GM21367 (cell line): ENCODE data around the gene ABO.
"Not testable (repeated sequence)": the region's sequence is repeated elsewhere in the genome, so short reads cannot be mapped to it uniquely, and the experiment has no call there.

ENCODE experiments used
- ATAC-seq: cut with Tn5 transposase; IDR thresholded peaks from one replicate; pipeline ENCODE4 v1.9.1; 2021; ENCODE audit not compliant: unreplicated experiment

ABO gene

DNA sequence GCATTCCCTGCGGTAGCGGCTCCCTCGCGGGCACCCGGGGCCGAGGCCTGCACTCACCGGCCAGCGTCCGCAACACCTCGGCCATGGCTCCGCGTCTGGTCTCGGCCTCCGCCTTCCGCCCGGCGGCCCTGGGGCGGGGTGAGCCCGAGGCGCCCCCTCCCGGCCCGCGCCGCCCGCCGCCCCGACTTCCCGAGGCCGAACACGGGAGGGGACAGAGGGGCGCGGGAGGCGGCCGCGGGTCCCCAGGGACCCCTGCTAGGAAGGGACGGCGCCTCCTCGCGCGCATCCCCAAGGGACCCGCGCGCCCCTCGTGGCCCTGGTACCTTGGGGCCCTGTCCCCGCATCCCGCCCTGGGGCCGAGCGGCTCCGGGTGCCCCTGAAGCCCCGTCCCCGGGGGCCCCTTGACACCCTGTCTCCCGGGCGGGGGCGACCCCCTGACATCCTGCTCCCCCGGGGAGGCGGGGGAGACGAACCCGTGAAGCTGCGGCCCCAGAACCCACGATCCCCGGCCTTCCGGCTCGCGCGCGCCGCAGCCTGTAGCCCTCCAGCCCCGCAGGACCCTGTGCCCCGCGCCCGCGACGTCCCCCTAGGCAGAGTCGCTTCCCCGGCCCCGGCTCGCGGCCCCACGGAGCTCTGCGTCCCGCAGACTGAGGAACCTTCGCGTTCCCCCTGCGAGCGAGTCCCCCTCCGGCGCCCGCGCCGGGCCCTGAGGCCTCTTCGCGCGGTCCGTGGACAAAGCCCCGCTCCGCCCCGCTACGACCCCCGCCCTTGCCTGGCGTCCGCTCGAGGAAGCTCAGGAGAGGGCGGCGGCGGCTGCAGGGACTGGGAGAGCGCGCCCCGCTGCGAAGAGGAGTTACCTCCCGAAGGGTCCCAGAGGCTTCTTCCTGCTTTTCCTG lies at the start of gene ABO:
ABO (minus strand) TSS at position 97 of the 896 bp plus-strand sequence.
- ATAC-seq, result no peak

- ATAC-seq, result no peak
Measured at GRCh38 chr9:133323991-133324703, 49.1 kb upstream of the ABO start.

DNA sequence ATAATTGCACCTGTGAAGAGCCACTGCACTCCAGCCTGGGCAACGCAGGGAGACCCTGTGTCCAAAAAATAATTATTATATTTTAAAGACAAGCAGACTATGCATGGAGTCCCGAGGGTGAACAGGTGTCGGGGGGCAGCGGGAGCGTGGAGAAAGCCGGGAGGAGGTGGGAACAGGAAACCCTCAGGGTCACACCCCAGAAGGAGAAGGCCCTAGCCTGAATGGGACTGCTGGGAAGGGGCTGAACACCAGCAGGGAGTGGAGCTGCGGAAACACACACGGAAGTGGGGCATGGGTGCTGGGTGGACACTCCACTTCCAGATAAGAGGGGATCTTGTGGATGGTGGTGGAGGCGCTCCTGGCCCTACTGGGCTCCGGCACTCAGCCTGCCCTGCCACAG lies 48.2 kb upstream of the ABO start:
- no peak for ATAC-seq

DNA sequence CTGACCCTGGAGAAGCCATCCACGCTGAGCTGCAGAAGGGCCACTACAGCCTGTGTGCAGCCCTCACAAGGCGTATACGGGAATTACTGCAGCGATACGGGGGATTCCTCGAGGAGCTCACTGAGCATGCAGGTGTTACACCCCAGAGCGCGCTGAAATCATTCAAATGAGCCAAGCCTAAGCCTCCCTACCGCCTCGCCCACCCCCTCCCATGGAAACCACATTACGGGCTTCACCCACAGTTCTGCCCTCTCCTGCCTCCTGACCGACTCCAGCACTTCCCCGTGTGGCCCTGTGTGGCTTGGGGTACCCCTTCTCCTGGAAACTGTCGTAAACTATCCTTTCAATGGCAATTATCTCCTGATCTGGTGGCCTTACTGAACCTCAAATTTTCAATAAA lies 47.7 kb upstream of the ABO start:
- no peak for ATAC-seq

DNA sequence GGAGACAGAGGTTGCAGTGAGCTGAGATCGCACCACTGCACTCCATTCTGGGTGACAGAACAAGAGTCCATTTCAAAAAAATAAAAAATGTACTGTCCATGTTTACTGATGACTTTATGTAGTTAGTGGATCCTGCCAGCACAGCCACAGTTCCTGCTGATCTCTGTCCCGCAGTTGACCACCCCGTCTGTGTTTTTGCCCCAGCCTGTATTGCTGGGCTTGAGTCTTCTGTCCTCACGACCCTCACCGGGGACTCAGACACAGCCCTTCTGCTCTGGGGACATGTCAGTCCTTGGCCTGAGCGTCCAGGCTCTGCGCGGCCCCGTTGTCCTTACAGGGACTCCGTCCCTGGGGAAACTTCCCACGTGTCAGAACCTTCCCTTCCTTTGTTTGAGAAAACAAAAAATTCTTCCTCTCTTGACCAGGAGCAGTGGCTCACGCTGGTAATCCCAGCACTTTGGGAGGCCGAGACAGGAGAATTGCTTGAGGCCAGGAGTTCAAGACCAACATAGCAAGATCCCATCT lies 46.5 kb upstream of the ABO start:
- ATAC-seq, result no peak

GRCh38 chr9:133320421-133320881 lies 45.5 kb upstream of the ABO start:
- no peak for ATAC-seq

DNA sequence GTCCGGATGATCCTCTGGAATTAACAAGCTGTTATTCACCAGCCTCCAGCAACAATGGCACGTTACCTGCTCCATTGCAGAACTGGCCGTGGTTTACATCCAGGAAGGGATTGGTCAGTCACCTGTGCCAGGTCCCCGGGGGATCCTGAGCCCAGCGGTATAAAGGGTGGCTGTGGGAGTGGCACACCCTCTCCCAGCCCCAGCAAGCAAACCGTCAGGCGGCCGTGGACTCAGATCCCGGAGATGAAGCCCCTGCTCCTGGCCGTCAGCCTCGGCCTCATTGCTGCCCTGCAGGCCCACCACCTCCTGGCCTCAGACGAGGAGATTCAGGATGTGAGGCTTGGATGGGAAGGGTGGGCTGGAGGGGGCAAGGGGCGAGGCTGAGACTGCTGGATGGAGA lies 42.5 kb upstream of the ABO start:
- ATAC-seq, result not testable (repeated sequence)

- no peak for ATAC-seq
Measured at GRCh38 chr9:133315997-133316396, 41.0 kb upstream of the ABO start.

DNA sequence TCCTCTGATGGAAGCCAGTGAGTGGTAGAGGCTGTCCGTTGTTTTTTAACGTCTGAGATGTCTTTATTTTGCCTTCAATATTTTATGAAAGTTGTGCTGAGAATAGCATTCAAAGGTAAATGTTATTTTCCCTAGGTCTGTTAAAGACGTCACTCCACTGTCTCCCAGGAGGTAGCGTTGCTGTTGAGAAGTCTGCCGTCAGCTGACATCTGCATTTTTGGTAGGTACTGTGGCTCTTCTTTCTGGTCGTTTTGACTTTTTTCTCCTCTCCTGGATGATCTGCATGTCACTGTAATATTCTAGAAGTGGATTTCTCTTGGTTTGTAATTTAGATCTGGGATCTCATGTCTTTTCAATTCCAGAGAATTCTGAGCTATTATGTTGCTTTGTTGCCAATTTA lies 34.6 kb upstream of the ABO start:
- no peak for ATAC-seq

- no peak for ATAC-seq
Measured at GRCh38 chr9:133307301-133307700, 32.3 kb upstream of the ABO start.

DNA sequence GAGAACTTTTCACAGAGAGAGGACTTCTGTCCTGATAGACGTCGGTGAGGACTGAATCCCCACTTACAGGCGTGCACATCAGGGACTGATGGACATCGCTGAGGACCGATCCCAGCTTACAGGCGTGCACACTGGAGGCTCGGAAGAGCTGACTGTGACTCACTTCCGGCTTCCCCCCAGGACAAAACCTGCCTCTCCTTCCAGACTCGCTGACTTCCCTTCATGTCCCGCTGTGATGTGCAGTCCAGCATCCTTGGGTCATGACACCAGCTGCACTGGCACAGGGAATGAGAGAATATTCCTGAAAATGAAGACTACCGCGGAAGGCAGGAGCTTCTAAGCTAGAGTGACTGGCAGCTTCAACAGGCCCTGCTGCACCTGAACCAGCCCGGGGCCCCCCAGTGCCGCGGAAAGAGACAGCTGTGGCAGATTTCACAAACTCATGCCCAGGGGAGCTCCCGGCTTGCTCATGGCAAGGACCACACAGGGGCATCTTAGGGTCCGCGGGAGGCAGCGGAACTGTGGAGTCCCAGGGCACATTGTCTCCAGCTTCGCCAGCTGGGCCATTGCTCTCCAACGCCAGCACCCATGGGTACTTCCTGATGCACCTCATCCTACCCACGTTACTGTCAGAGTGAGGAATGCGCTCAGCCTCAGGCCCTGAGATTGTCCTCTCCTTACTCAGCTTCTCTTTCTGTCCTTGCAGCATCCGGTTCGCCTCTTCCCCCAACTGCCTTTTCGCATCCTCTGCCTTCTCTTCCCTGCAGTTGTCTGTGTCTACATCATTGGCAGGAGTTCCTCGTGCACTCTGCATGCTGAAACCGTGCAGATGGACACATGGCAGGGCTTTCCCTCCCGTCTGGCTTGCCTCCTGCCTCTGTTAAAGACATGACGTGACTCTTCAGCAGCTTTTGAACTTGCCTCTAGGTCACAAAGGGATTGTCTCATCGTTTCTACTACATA lies 31.5 kb upstream of the ABO start:
- ATAC-seq, result no peak

- no peak for ATAC-seq
Measured at GRCh38 chr9:133305731-133306130, 30.7 kb upstream of the ABO start.

- ATAC-seq, result no peak
Measured at GRCh38 chr9:133304477-133305377, 29.7 kb upstream of the ABO start.

- no peak for ATAC-seq
Measured at GRCh38 chr9:133304158-133304470, 29.1 kb upstream of the ABO start.

DNA sequence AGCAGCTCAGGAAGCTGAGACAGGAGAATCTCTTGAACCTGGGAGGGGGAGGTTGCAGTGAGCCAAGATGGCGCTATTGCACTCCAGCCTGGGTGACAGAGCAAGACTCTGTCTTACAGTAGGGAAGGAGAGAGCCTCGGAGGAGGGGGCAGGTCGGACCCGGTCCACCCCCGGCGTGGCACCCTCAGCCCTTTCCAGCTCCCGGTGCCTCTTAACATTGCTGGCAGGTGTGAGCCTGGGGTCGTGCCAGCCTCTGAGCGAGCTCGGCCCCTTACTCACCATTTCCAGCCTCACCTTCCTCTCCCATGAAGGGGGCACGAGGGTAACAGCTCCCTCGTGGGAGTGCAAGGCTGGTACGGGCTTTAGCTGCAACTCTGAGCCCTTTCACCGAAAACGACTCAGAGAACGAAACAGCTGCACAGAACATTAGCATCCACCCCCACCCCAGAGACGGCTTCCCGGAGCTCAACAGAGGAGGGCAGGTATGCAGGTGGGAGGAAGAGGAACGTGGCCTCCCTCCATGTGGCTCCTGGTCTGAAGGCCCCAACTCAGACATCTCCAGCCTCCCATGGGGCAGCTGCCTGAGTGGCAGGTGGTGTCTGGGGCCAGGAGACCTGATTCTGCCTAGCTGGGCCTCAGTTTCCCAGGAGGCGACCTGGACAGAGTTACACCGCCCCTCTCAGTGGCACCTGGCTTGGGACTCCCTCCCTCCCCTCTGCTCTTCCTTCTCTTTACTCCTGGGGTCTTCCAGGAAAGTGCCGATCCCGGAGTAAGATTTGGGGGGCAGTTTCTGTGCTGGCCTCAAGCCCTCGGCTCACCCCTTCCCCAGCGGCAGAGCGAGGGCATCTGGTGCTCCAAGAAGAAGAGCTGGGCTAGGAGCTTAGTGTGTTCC lies 28.5 kb upstream of the ABO start:
- ATAC-seq, result no peak

DNA sequence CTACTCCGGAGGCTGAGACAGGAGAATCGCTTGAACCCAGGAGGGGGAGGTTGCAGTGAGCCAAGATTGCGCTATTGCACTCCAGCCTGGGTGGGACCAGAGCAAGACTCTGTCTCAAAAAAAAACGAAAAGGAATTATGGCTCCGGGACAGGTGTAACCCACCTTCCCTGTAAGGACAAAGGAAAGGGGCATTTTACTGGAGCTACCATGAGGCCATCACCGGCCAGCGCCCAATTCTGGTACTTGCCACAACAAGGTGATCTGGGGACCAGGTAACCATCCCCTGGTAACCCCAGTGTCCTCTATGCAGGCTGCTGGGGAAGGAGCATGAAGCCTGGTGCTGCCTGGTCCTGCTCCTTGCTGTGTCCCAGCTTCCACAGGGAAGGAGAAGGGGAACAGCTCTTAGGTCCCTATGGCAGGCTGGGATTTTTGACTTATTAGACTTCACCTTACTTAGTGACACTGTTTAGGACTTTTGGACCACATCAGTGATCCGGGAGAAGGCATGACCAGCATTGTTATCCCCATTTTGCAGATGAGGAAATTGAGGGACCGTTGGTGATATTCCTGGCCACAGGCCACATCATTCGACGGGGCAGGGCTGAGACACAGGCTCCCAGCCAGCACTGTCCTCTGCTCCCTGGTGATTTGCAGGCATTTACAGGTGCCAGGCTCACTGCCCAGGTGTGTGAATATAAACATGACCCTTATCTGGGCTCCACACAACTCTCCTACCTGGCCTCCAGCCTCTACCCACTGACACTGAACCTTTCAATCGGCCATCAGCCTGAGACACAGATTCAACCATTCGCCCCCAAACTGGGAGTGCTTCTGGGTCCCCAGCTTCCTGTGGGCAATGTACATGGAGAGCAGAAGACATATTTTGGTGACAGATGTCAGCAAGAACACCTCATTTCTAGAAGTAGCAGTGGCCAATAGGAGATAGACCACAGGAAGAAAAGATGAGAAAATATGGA lies 26.5 kb upstream of the ABO start:
- ATAC-seq, result no peak

GRCh38 chr9:133299996-133300395 lies 25.0 kb upstream of the ABO start:
- ATAC-seq, result not testable (repeated sequence)

- ATAC-seq, result no peak
Measured at GRCh38 chr9:133294257-133294656, 19.3 kb upstream of the ABO start.
